Measurements from ENCODE around the gene FDCSP. TPM values are rescaled to one million over a fixed set of nuclear protein-coding genes. Genes with fewer than 3 reads are reported as not detected.

FDCSP gene
- not detected for total RNA-seq
- long read RNA-seq, donor 1, result 0 reads
- long read RNA-seq, donor 2, result 0 reads

DNA sequence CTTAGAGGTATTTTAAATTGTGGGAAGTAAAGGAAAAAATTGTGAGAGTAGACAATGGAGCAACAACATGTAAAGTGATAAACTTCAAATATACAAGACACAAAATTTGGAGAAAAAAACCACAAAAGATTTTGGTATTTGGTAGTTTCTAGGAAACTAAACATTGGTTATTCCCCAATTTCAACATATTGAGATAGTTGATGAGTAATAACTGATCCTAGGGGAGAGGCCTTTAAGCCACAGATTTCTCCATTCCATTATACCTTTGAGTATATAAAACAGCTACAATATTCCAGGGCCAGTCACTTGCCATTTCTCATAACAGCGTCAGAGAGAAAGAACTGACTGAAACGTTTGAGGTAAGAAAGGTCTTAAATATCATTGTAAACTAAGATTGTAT lies at the start of gene FDCSP:
Gene FDCSP, plus strand, starts transcription at position 301 of the 400 bp plus-strand sequence. CDS start 5,071 bp downstream, outside the sequence.
- no peak for TF ChIP-seq CTCF (IDR thresholded peaks at IDR 0.05)
- H3K36me3 ChIP-seq (ENCODE audit: low read depth), result no peaks in the 10 kb centered on the region
- no peak for DNase-seq
- no peak for ATAC-seq
- intact Hi-C loops (cut with DNase I, micrococcal nuclease), result no loop called here
- no peak within 1 kb of the TSS for H3K4me3 ChIP-seq
- H3K4me1 ChIP-seq (ENCODE audit: low read depth), result no peaks in the 10 kb centered on the region
- H3K9me3 ChIP-seq, result no peaks in the 10 kb centered on the region

- H3K36me3 ChIP-seq (ENCODE audit: low read depth), result no peaks in the 10 kb centered on the region
- H3K9me3 ChIP-seq, result no peaks in the 10 kb centered on the region
- no peak for TF ChIP-seq CTCF (IDR thresholded peaks at IDR 0.05)
- intact Hi-C loops (cut with DNase I, micrococcal nuclease), result no loop called here
- no peak for ATAC-seq
- H3K4me1 ChIP-seq (ENCODE audit: low read depth), result no peaks in the 10 kb centered on the region
- H3K4me3 ChIP-seq, result no peak overlapping the region
- DNase-seq, result no peak
These were observed 48.8 kb upstream of the FDCSP start for GRCh38 chr4:70177090-70177489.

DNA sequence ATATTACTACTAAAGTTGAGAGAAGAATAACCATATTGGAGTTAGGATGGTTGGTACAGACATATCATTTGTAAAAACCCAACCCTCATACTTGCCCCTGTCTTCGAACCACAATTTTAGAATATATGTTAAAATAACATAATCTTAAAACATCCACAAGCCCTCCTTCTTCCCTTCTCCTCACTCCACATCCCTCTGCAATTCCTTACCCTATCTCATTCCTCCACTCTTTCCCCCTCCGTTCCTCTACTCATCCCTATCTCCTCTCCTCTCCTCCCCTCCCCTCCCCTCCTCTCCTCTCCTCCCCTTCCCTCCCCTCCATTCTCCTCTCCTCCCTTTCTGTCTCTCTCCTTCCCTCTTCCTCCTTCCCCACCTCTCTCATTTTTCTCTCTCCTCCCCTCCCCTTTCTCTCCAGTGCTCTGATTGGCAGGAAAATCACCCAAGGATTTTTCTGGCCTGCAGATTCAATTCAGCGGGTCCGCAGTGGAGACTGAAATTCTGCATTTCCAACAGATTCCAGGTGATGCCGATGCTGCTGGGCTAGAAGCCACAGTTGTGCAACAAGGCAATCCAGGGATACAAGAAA lies 47.8 kb upstream of the FDCSP start:
- DNase-seq, result no peak
- no peak for TF ChIP-seq CTCF (IDR thresholded peaks at IDR 0.05)

DNA sequence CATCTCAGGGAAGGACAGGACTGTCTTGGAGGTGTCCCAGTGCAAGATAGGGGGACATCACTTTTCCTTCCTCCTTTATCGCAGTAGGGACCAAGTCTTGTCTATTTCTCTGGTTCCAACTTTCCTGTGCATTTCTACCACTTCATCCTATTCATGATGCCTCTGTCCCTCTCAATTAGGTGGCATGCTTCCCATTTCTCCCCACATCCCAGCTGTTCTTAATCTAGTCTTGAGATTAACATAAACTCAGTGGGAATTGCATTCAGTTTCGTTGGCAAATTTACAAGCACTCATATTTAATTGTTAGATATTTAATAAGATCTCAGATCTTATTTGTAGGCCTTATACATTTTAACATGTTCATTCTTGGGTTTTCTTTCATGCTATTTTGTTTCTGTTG lies 46.1 kb upstream of the FDCSP start:
- TF ChIP-seq CTCF (IDR thresholded peaks at IDR 0.05), result no peak
- Histone ChIP-seq H3K4me1 (ENCODE audit: low read depth) (no peaks in the 10 kb centered on the region), H3K9me3 (no peaks in the 10 kb centered on the region), H3K36me3 (ENCODE audit: low read depth) (no peaks in the 10 kb centered on the region), H3K4me3 (no peak overlapping the region)
- ATAC-seq (no peak), DNase-seq (no peak)
- intact Hi-C loops (cut with DNase I, micrococcal nuclease), result no loop called here

More for the DNA sequence above, 47.8 kb upstream of the FDCSP start:
- Histone ChIP-seq H3K4me3 (no peak overlapping the region), H3K4me1 (ENCODE audit: low read depth) (no peaks in the 10 kb centered on the region), H3K36me3 (ENCODE audit: low read depth) (no peaks in the 10 kb centered on the region), H3K9me3 (no peaks in the 10 kb centered on the region)
- ATAC-seq, result no peak
- intact Hi-C loops (cut with DNase I, micrococcal nuclease), result no loop called here

DNA sequence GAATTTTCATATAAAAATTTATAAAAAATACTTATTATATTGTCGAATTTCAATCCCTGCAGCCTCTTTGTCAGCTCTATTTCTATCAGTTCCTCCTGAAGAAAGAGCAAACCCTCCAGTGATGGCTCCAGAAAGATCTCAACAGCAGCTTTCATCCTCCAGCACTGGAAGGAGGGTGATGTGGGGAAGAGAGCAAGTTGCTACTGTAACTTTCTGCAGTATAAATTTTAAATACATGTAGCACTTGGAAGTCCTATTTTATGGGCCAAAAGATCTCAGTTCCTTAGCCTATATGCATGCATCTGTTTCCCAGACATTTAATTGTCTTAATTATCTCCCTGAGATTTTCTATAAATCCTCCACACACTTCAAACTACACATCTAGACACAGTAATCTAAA lies 44.1 kb upstream of the FDCSP start:
- H3K4me1 ChIP-seq (ENCODE audit: low read depth), result no peaks in the 10 kb centered on the region
- no peak overlapping the region for H3K4me3 ChIP-seq
- ATAC-seq (no peak), DNase-seq (no peak)
- H3K36me3 ChIP-seq (ENCODE audit: low read depth), result no peaks in the 10 kb centered on the region
- no peak for TF ChIP-seq CTCF (IDR thresholded peaks at IDR 0.05)
- H3K9me3 ChIP-seq, result no peaks in the 10 kb centered on the region
- intact Hi-C loops (cut with DNase I, micrococcal nuclease), result loop anchor here in 1 of 2 donors (2.0 kb wide), 1 partner anchor 285 kb away; no protein-coding TSS in a partner anchor

All from mucosa of descending colon (tissue), 3 donors.